Thyroid gland (tissue), 4 donors: ENCODE data around the gene AMZ1. TPM values are rescaled to one million over a fixed set of nuclear protein-coding genes. Genes with fewer than 3 reads are reported as not detected.
"Not testable (repeated sequence)": the region's sequence is repeated elsewhere in the genome, so short reads cannot be mapped to it uniquely, and the experiment has no call there.

Experiments
- DNase-seq, 2 donors: peaks; one replicate each; pipeline ENCODE4 v3.0.0-alpha.2; 2019
- H3K27ac ChIP-seq, 3 donors: fragments of 200-600 bp; sonication (generic); 1 replicate in 2 of 3; 2 replicates in 1 of 3; pipeline ENCODE4 v1.5.1; 2016 to 2019; ENCODE audit warnings: mild to moderate bottlenecking in 1 of 3, moderate library complexity in 1 of 3
- H3K27me3 ChIP-seq: fragments of 200-600 bp; sonication (generic); one replicate; pipeline ENCODE4 v1.5.1; 2019
- H3K36me3 ChIP-seq, 2 donors: fragments of 200-600 bp; sonication (generic); one replicate each; pipeline ENCODE4 v1.5.1; 2016 to 2019
- H3K4me1 ChIP-seq, 2 donors: fragments of 200-600 bp; sonication (generic); one replicate each; pipeline ENCODE4 v1.5.1; 2017 to 2019
- H3K4me3 ChIP-seq, 3 donors: fragments of 200-600 bp; sonication (generic); replicated peaks in 1 of 3; 1 replicate in 2 of 3; 2 replicates in 1 of 3; pipeline ENCODE4 v1.5.1; 2016; ENCODE audit warnings: mild to moderate bottlenecking in 1 of 3
- H3K9me3 ChIP-seq: fragments of 200-600 bp; sonication (generic); one replicate; pipeline ENCODE4 v1.5.1; 2017
- CTCF ChIP-seq, 6 experiments: fragments of 200-600 bp in 3 of 6; fragments of 450-650 bp in 3 of 6; sonication (generic) in 3 of 6; IDR thresholded peaks; one replicate each; pipeline ENCODE4 v1.5.1; 2016 to 2019; ENCODE audit warnings: antibody characterized with exemption in 6 of 6, mild to moderate bottlenecking in 2 of 6, inconsistent platforms in 1 of 6, moderate library complexity in 1 of 6
- POLR2A ChIP-seq, 2 donors: fragments of 450-650 bp; IDR thresholded peaks; one replicate each; pipeline ENCODE4 v1.6.1; 2017; ENCODE audit warnings: antibody characterized with exemption in 2 of 2, mild to moderate bottlenecking in 2 of 2, moderate library complexity in 1 of 2
- WGBS, 2 donors: methylation state at CpG; one replicate each; pipeline ENCODE4 v1.1.5; 2017; 5-methylcytosine and 5-hydroxymethylcytosine counted together
- intact Hi-C: fragments of 100-400 bp; cut with DNase I; formaldehyde crosslinking; loops from one replicate; pipeline ENCODE4 v1.15.1; 2023
- total RNA-seq, 4 donors: library from RNA; depleted of rRNA; stranded (reverse); fragments of >200 nt; gene quantifications; one replicate each; pipeline ENCODE4 v1.2.3, GENCODE V29; 2016

Gene AMZ1
- total RNA-seq, 4 donors from 2014 or later = 0.29 to 1.2 TPM; not detected in 2

- WGBS, 2 donors = 84 to 90% methylated on average over 12 to 22 of the region's 23 CpGs
- H3K27ac ChIP-seq = no peak overlapping the region
- intact Hi-C loops = no loop called here
These were observed 35.3 kb downstream of the AMZ1 start for GRCh38 chr7:2723138-2723850.

GRCh38 chr7:2724036-2724435 is 36.0 kb downstream of the AMZ1 start:
- H3K36me3 ChIP-seq, H3K4me3 ChIP-seq, H3K4me1 ChIP-seq, H3K27ac ChIP-seq, intact Hi-C loops, H3K9me3 ChIP-seq, DNase-seq, H3K27me3 ChIP-seq: not testable (repeated sequence)
- 96% methylated on average over 8 to 15 of the region's 15 CpGs for WGBS, 2 donors

More at GRCh38 chr7:2723138-2723850, 35.3 kb downstream of the AMZ1 start:
- Histone ChIP-seq H3K27me3 (no peaks in the 10 kb centered on the region), H3K36me3 (peaks cover 5 to 6% of the 10 kb centered on the region in 2 donors), H3K4me1 (no peaks in the 10 kb centered on the region), H3K9me3 (no peaks in the 10 kb centered on the region), H3K4me3 (no peak overlapping the region)
- TF ChIP-seq POLR2A (IDR thresholded peaks at IDR 0.05) (no peak), CTCF (IDR thresholded peaks at IDR 0.05) (no peak)
- no peak for DNase-seq

GRCh38 chr7:2724453-2725177 is 36.6 kb downstream of the AMZ1 start:
- no peak for DNase-seq
- H3K4me1 ChIP-seq = no peaks in the 10 kb centered on the region
- no peaks in the 10 kb centered on the region for H3K27me3 ChIP-seq
- no peak for TF ChIP-seq POLR2A (IDR thresholded peaks at IDR 0.05)
- no peak for TF ChIP-seq CTCF (IDR thresholded peaks at IDR 0.05)
- 96 to 97% methylated on average over 31 of the region's 31 CpGs for WGBS, 2 donors
- intact Hi-C loops = no loop called here
- H3K9me3 ChIP-seq = no peaks in the 10 kb centered on the region
- H3K27ac ChIP-seq = no peak overlapping the region
- H3K36me3 ChIP-seq = peaks cover 5 to 6% of the 10 kb centered on the region in 2 donors
- no peak overlapping the region for H3K4me3 ChIP-seq

GRCh38 chr7:2725178-2726105 is 37.4 kb downstream of the AMZ1 start:
- no peak for TF ChIP-seq POLR2A (IDR thresholded peaks at IDR 0.05)
- intact Hi-C loops = no loop called here
- no peak overlapping the region for H3K4me3 ChIP-seq
- no peak overlapping the region for H3K27ac ChIP-seq
- H3K4me1 ChIP-seq = no peaks in the 10 kb centered on the region
- 96 to 97% methylated on average over 31 to 34 of the region's 34 CpGs for WGBS, 2 donors
- no peak for DNase-seq
- no peaks in the 10 kb centered on the region for H3K9me3 ChIP-seq
- peaks cover 5 to 6% of the 10 kb centered on the region in 2 donors for H3K36me3 ChIP-seq
- H3K27me3 ChIP-seq = no peaks in the 10 kb centered on the region

- peaks cover 3 to 8% of the 10 kb centered on the region in 2 donors for H3K36me3 ChIP-seq
- 95 to 99% methylated on average over 13 to 14 of the region's 18 CpGs for WGBS, 2 donors
These were observed 38.5 kb downstream of the AMZ1 start for GRCh38 chr7:2726316-2727018.

GRCh38 chr7:2727206-2727605 is 39.2 kb downstream of the AMZ1 start:
- intact Hi-C loops, H3K4me3 ChIP-seq, H3K36me3 ChIP-seq, H3K27me3 ChIP-seq, H3K9me3 ChIP-seq, H3K27ac ChIP-seq, H3K4me1 ChIP-seq, DNase-seq: not testable (repeated sequence)
- WGBS, 2 donors = 82 to 90% methylated on average over 13 of the region's 13 CpGs

More at GRCh38 chr7:2726316-2727018, 38.5 kb downstream of the AMZ1 start:
- no peak for DNase-seq
- intact Hi-C loops = no loop called here
- no peak overlapping the region for H3K27ac ChIP-seq
- TF ChIP-seq POLR2A (IDR thresholded peaks at IDR 0.05) = no peak
- TF ChIP-seq CTCF (IDR thresholded peaks at IDR 0.05) = no peak
- H3K4me3 ChIP-seq = no peak overlapping the region
- no peaks in the 10 kb centered on the region for H3K4me1 ChIP-seq
- H3K9me3 ChIP-seq = no peaks in the 10 kb centered on the region
- H3K27me3 ChIP-seq = no peaks in the 10 kb centered on the region
